ENCODE measurements around the gene SRP9. TPM values are rescaled to one million over a fixed set of nuclear protein-coding genes. Genes with fewer than 3 reads are reported as not detected.
"Not testable (repeated sequence)": the region's sequence is repeated elsewhere in the genome, so short reads cannot be mapped to it uniquely, and the experiment has no call there.

SRP9 gene
- total RNA-seq, 1 donor from 2014 or later = 1,104 TPM

GRCh38 chr1:225834417-225835329 is 57.0 kb downstream of the SRP9 start:
- H3K36me3 Mint-ChIP-seq = peaks cover 9% of the 10 kb centered on the region
- Histone ChIP-seq H3K9ac (no peak overlapping the region), H3K4me3 (no peak overlapping the region), H3K36me3 (no peaks in the 10 kb centered on the region), H3F3A (ENCODE audit: low read depth) (no peaks in the 10 kb centered on the region), H4K20me1 (ENCODE audit: low read depth) (no peaks in the 10 kb centered on the region), H2AFZ (replicated peaks) (no peak overlapping the region), H3K9me3 (ENCODE audit: low read depth) (no peaks in the 10 kb centered on the region), H3K27me3 (no peaks in the 10 kb centered on the region), H3K4me2 (no peak overlapping the region), H3K4me1 (no peaks in the 10 kb centered on the region), H3K79me2 (ENCODE audit: low read depth) (no peaks in the 10 kb centered on the region), H3K27ac (no peak overlapping the region)
- H3K27ac Mint-ChIP-seq = no peak overlapping the region
- H3K27me3 Mint-ChIP-seq (ENCODE audit: insufficient read depth, low read depth) = peaks cover 2% of the 10 kb centered on the region
- H3K9me3 Mint-ChIP-seq = no peaks in the 10 kb centered on the region
- no peak for TF ChIP-seq EZH2phosphoT487 (IDR thresholded peaks at IDR 0.05)
- TF ChIP-seq, protein P1, sequence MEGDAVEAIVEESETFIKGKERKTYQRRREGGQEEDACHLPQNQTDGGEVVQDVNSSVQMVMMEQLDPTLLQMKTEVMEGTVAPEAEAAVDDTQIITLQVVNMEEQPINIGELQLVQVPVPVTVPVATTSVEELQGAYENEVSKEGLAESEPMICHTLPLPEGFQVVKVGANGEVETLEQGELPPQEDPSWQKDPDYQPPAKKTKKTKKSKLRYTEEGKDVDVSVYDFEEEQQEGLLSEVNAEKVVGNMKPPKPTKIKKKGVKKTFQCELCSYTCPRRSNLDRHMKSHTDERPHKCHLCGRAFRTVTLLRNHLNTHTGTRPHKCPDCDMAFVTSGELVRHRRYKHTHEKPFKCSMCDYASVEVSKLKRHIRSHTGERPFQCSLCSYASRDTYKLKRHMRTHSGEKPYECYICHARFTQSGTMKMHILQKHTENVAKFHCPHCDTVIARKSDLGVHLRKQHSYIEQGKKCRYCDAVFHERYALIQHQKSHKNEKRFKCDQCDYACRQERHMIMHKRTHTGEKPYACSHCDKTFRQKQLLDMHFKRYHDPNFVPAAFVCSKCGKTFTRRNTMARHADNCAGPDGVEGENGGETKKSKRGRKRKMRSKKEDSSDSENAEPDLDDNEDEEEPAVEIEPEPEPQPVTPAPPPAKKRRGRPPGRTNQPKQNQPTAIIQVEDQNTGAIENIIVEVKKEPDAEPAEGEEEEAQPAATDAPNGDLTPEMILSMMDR (IDR thresholded peaks at IDR 0.05) = no peak
- no peak for TF ChIP-seq EZH2 (IDR thresholded peaks at IDR 0.05)
- no peaks in the 10 kb centered on the region for H3K4me1 Mint-ChIP-seq
- no peak for DNase-seq (ENCODE audit: low spot score)
- H3K4me3 Mint-ChIP-seq = no peak overlapping the region

DNA sequence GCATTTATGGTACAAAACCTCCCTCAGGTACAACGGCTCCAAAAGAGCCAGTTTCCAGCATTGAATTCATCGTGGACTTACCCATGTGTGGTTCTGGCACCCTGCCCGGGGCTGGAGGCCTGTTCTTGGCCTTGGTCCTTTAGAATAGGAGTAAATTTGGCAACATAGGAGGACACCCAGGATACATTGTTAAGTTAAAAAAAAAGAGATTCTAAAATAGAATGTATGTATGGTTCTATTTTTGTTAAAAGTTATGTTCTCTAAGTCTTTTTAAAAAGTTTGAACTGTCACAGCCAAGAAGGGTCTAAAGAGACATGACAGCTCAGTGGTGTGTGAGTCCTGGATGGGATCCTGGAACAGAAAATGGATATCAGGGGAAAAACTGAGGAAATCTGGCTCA is 58.2 kb downstream of the SRP9 start:
- no peak for DNase-seq (ENCODE audit: low spot score)
- Mint-ChIP-seq H3K36me3 (peaks cover 13% of the 10 kb centered on the region), H3K27me3 (ENCODE audit: insufficient read depth, low read depth) (peaks cover 2% of the 10 kb centered on the region), H3K27ac (no peak overlapping the region), H3K4me1 (no peaks in the 10 kb centered on the region), H3K4me3 (no peak overlapping the region), H3K9me3 (no peaks in the 10 kb centered on the region)
- Histone ChIP-seq H3K4me2 (no peak overlapping the region), H3K27me3 (no peaks in the 10 kb centered on the region), H3K79me2 (ENCODE audit: low read depth) (no peaks in the 10 kb centered on the region), H3K4me1 (no peaks in the 10 kb centered on the region), H3K4me3 (no peak overlapping the region), H3K9me3 (ENCODE audit: low read depth) (no peaks in the 10 kb centered on the region), H3K27ac (no peak overlapping the region), H2AFZ (replicated peaks) (no peak overlapping the region), H3F3A (ENCODE audit: low read depth) (no peaks in the 10 kb centered on the region), H3K36me3 (no peaks in the 10 kb centered on the region), H3K9ac (no peak overlapping the region), H4K20me1 (ENCODE audit: low read depth) (no peaks in the 10 kb centered on the region)
- TF ChIP-seq EZH2 (IDR thresholded peaks at IDR 0.05) (no peak), EZH2phosphoT487 (IDR thresholded peaks at IDR 0.05) (no peak)
- TF ChIP-seq, protein P1 (IDR thresholded peaks at IDR 0.05) = no peak

DNA sequence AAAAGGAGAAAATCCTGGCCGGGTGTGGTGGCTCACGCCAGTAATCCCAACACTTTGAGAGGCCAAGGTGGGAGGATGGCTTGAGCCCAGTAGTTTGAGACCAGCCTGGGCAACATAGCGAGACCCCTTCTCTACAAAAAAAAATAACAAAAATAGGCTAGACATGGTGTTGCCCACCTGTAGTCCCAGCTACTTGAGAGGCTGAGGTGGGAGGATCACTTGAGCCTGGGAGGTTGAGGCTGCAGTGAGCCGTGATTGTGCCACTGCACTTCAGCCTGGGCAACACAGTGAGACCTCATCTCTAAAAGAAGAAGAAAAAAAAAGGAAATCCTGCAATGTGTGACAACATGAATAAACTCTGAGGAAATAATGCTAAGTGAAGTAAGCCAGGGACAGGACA is 58.7 kb downstream of the SRP9 start:
- not testable (repeated sequence) for H3K27ac ChIP-seq; H3K27me3 ChIP-seq; H3K4me2 ChIP-seq; H3K4me3 Mint-ChIP-seq; H3K36me3 ChIP-seq; H3F3A ChIP-seq (ENCODE audit: low read depth); H3K27ac Mint-ChIP-seq; H3K9ac ChIP-seq; H3K4me1 ChIP-seq; H4K20me1 ChIP-seq (ENCODE audit: low read depth); H3K4me1 Mint-ChIP-seq; DNase-seq (ENCODE audit: low spot score); H2AFZ ChIP-seq (replicated peaks); H3K27me3 Mint-ChIP-seq (ENCODE audit: insufficient read depth, low read depth); H3K79me2 ChIP-seq (ENCODE audit: low read depth); H3K9me3 Mint-ChIP-seq; H3K4me3 ChIP-seq; H3K9me3 ChIP-seq (ENCODE audit: low read depth)
- H3K36me3 Mint-ChIP-seq = peaks cover 15% of the 10 kb centered on the region

- Histone ChIP-seq H3K79me2 (ENCODE audit: low read depth) (no peaks in the 10 kb centered on the region), H3K4me1 (no peaks in the 10 kb centered on the region), H3K4me2 (no peak overlapping the region), H3F3A (ENCODE audit: low read depth) (no peaks in the 10 kb centered on the region), H4K20me1 (ENCODE audit: low read depth) (no peaks in the 10 kb centered on the region), H2AFZ (replicated peaks) (no peak overlapping the region), H3K36me3 (no peaks in the 10 kb centered on the region), H3K9ac (no peak overlapping the region), H3K4me3 (no peak overlapping the region), H3K27ac (no peak overlapping the region), H3K9me3 (ENCODE audit: low read depth) (no peaks in the 10 kb centered on the region), H3K27me3 (no peaks in the 10 kb centered on the region)
- TF ChIP-seq EZH2 (IDR thresholded peaks at IDR 0.05) = no peak
- TF ChIP-seq EZH2phosphoT487 (IDR thresholded peaks at IDR 0.05) = no peak
- TF ChIP-seq, protein P1 (IDR thresholded peaks at IDR 0.05) = no peak
- no peak for DNase-seq (ENCODE audit: low spot score)
- Mint-ChIP-seq H3K4me3 (no peak overlapping the region), H3K27me3 (ENCODE audit: insufficient read depth, low read depth) (peaks cover 2% of the 10 kb centered on the region), H3K4me1 (peaks cover 4% of the 10 kb centered on the region), H3K27ac (no peak overlapping the region), H3K9me3 (no peaks in the 10 kb centered on the region), H3K36me3 (peaks cover 9% of the 10 kb centered on the region)
These were observed 61.2 kb downstream of the SRP9 start for GRCh38 chr1:225838793-225839192.
